Neural cell (in vitro differentiated cells): ENCODE results near the gene CALY. TPM values are rescaled to one million over a fixed set of nuclear protein-coding genes. Genes with fewer than 3 reads are reported as not detected.

Experiments used
- H2AFZ ChIP-seq: fragments of 200-600, 300-800 bp; sonication (generic), shearing (Covaris generic); 2 replicates; pipeline ENCODE4 v1.6.0; 2014; ENCODE audit warnings: low read depth, mild to moderate bottlenecking, antibody characterized with exemption, low read length, moderate library complexity
- H3F3A ChIP-seq: fragments of 200-600 bp; shearing (Covaris generic); 2 replicates; pipeline ENCODE4 v1.6.1; 2016; ENCODE audit warnings: mild to moderate bottlenecking, moderate library complexity, mixed read lengths, antibody characterized with exemption, low read length; ENCODE audit not compliant: insufficient read depth, poor library complexity, severe bottlenecking
- H3K27ac ChIP-seq: fragments of 200-600, 300-800 bp; sonication (generic), shearing (Covaris generic); 2 replicates; pipeline ENCODE4 v1.5.1; 2014; ENCODE audit warnings: mild to moderate bottlenecking, low read length, moderate library complexity
- H3K27me3 ChIP-seq: fragments of 300-800, 200-600 bp; sonication (generic), shearing (Covaris generic); 2 replicates; pipeline ENCODE4 v1.6.0; 2014; ENCODE audit warnings: mild to moderate bottlenecking, low read depth, low read length, moderate library complexity; ENCODE audit not compliant: insufficient read depth
- H3K36me3 ChIP-seq: fragments of 300-800, 200-600 bp; sonication (generic), shearing (Covaris generic); 2 replicates; pipeline ENCODE4 v1.5.1; 2014; ENCODE audit warnings: mild to moderate bottlenecking, antibody characterized with exemption, low read length, moderate library complexity; ENCODE audit not compliant: insufficient read depth
- H3K4me2 ChIP-seq: fragments of 300-800, 200-600 bp; sonication (generic), shearing (Covaris generic); 2 replicates; pipeline ENCODE4 v1.6.0; 2014; ENCODE audit warnings: mild to moderate bottlenecking, low read length
- H3K4me3 ChIP-seq: fragments of 300-800, 200-600 bp; sonication (generic), shearing (Covaris generic); 2 replicates; pipeline ENCODE4 v1.5.1; 2014; ENCODE audit warnings: mild to moderate bottlenecking, low read length, moderate library complexity
- H3K79me2 ChIP-seq: fragments of 200-600 bp; shearing (Covaris generic); replicated peaks from 2 replicates; pipeline ENCODE4 v1.6.0; 2014; ENCODE audit warnings: mild to moderate bottlenecking, low read length, moderate library complexity; ENCODE audit not compliant: insufficient read depth
- H3K9ac ChIP-seq: fragments of 300-800, 200-600 bp; sonication (generic), shearing (Covaris generic); 2 replicates; pipeline ENCODE4 v1.6.1; 2016; ENCODE audit warnings: mild to moderate bottlenecking, low read length, mixed read lengths
- H3K9me2 ChIP-seq: fragments of 200-600 bp; shearing (Covaris generic); 2 replicates; pipeline ENCODE4 v1.6.1; 2016; ENCODE audit warnings: mild to moderate bottlenecking, low read length, mixed read lengths; ENCODE audit not compliant: insufficient read depth
- H3K9me3 ChIP-seq: fragments of 200-600, 300-800 bp; sonication (generic), shearing (Covaris generic); 2 replicates; pipeline ENCODE4 v1.6.1; 2016; ENCODE audit warnings: mild to moderate bottlenecking, mixed run types, low read length, moderate library complexity, mixed read lengths
- H4K20me1 ChIP-seq: fragments of 200-600 bp; shearing (Covaris generic); 2 replicates; pipeline ENCODE4 v1.6.1; 2016; ENCODE audit warnings: mild to moderate bottlenecking, mixed run types; ENCODE audit not compliant: insufficient read depth
- EP300 ChIP-seq: fragments of 450-650 bp; conservative IDR thresholded peaks from 2 replicates; pipeline ENCODE4 v1.6.1; 2014; ENCODE audit warnings: antibody characterized with exemption, mild to moderate bottlenecking, moderate library complexity; ENCODE audit not compliant: poor library complexity, severe bottlenecking
- EZH2 ChIP-seq: fragments of 200-600, 300-800 bp; shearing (Covaris generic), sonication (generic); IDR thresholded peaks from 2 replicates; pipeline ENCODE4 v1.6.1; 2014; ENCODE audit warnings: antibody characterized with exemption, low read length, borderline replicate concordance, mild to moderate bottlenecking; ENCODE audit not compliant: insufficient read depth, poor library complexity, severe bottlenecking
- MXI1 ChIP-seq: fragments of 450-650 bp; conservative IDR thresholded peaks from 2 replicates; pipeline ENCODE4 v1.6.1; 2014; ENCODE audit warnings: antibody characterized with exemption, mild to moderate bottlenecking; ENCODE audit not compliant: poor library complexity, severe bottlenecking
- POLR2AphosphoS5 ChIP-seq: IDR thresholded peaks from 2 replicates; pipeline ENCODE4 v1.6.1; 2012
- RAD21 ChIP-seq: fragments of 450-650 bp; conservative IDR thresholded peaks from 2 replicates; pipeline ENCODE4 v1.6.1; 2014; ENCODE audit warnings: antibody characterized with exemption, mild to moderate bottlenecking, moderate library complexity
- REST ChIP-seq: IDR thresholded peaks from 2 replicates; pipeline ENCODE4 v1.6.1; 2012; ENCODE audit warnings: borderline replicate concordance
- SMC3 ChIP-seq: fragments of 450-650 bp; conservative IDR thresholded peaks from 2 replicates; pipeline ENCODE4 v1.6.1; 2014; ENCODE audit warnings: antibody characterized with exemption, mild to moderate bottlenecking, moderate library complexity; ENCODE audit not compliant: poor library complexity
- TAF1 ChIP-seq: IDR thresholded peaks from 2 replicates; pipeline ENCODE4 v1.6.1; 2012; ENCODE audit warnings: low read depth
- polyA plus RNA-seq: library from polyadenylated mRNA; depleted of rRNA; stranded (reverse); fragments of >200 nt; gene quantifications from 2 replicates; pipeline ENCODE4 v1.2.3, GENCODE V29; 2014
- TF ChIP-seq, protein P1 (sequence below): fragments of 450-650 bp; IDR thresholded peaks from 2 replicates; pipeline ENCODE4 v1.5.1; 2014; ENCODE audit warnings: antibody characterized with exemption, mild to moderate bottlenecking, moderate library complexity; ENCODE audit not compliant: poor library complexity, severe bottlenecking

The CALY gene
- polyA plus RNA-seq, 1 donor from 2014 or later, result 3.7 TPM

DNA sequence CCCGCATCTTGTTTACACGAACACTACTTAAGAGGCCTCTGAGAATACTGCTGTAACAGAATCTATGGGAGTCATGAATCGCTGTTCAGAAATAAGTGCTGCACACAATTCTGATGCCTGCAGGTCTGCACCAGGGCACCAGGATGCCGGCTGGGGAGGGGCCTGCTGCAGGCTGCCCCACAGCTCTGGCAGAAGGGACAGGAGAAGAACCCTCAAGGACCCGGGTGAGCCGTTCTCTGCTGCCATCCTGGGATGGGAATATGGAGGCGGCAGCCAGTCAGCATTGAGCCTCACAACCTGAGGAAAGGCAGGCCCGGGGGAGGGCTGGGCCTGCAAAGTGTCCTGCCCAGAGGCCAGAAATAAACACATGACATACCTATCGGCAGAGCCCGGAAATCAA lies 39.2 kb downstream of the CALY start:
- no peak overlapping the region for H2AFZ ChIP-seq
- no peaks in the 10 kb centered on the region for H3F3A ChIP-seq
- H3K27me3 ChIP-seq, result no peaks in the 10 kb centered on the region
- no peaks in the 10 kb centered on the region for H3K79me2 ChIP-seq
- no peaks in the 10 kb centered on the region for H4K20me1 ChIP-seq
- no peaks in the 10 kb centered on the region for H3K36me3 ChIP-seq
- no peak overlapping the region for H3K9ac ChIP-seq
- no peaks in the 10 kb centered on the region for H3K9me2 ChIP-seq
- H3K4me3 ChIP-seq, result no peak overlapping the region
- no peak overlapping the region for H3K4me2 ChIP-seq
- H3K9me3 ChIP-seq, result no peaks in the 10 kb centered on the region
- TF ChIP-seq EZH2 (no peak), REST (no peak), POLR2AphosphoS5 (no peak), MXI1 (no peak), EP300 (no peak), SMC3 (no peak), TAF1 (no peak), RAD21 (no peak)
- TF ChIP-seq, protein P1, sequence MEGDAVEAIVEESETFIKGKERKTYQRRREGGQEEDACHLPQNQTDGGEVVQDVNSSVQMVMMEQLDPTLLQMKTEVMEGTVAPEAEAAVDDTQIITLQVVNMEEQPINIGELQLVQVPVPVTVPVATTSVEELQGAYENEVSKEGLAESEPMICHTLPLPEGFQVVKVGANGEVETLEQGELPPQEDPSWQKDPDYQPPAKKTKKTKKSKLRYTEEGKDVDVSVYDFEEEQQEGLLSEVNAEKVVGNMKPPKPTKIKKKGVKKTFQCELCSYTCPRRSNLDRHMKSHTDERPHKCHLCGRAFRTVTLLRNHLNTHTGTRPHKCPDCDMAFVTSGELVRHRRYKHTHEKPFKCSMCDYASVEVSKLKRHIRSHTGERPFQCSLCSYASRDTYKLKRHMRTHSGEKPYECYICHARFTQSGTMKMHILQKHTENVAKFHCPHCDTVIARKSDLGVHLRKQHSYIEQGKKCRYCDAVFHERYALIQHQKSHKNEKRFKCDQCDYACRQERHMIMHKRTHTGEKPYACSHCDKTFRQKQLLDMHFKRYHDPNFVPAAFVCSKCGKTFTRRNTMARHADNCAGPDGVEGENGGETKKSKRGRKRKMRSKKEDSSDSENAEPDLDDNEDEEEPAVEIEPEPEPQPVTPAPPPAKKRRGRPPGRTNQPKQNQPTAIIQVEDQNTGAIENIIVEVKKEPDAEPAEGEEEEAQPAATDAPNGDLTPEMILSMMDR, result no peak
- no peak overlapping the region for H3K27ac ChIP-seq

- no peaks in the 10 kb centered on the region for H3K36me3 ChIP-seq
- no peak overlapping the region for H3K9ac ChIP-seq
- H3K4me3 ChIP-seq, result no peak overlapping the region
- no peak overlapping the region for H3K27ac ChIP-seq
- no peak overlapping the region for H2AFZ ChIP-seq
- no peak for TF ChIP-seq EZH2
- no peak for TF ChIP-seq RAD21
- TF ChIP-seq EP300, result no peak
- TF ChIP-seq TAF1, result no peak
- no peak for TF ChIP-seq SMC3
- TF ChIP-seq REST, result no peak
- no peak for TF ChIP-seq MXI1
- TF ChIP-seq, protein P1, result no peak
- no peak for TF ChIP-seq POLR2AphosphoS5
- no peaks in the 10 kb centered on the region for H3K9me3 ChIP-seq
- H4K20me1 ChIP-seq, result no peaks in the 10 kb centered on the region
- H3K9me2 ChIP-seq, result no peaks in the 10 kb centered on the region
- no peak overlapping the region for H3K4me2 ChIP-seq
- H3K27me3 ChIP-seq, result no peaks in the 10 kb centered on the region
- H3K79me2 ChIP-seq, result no peaks in the 10 kb centered on the region
- H3F3A ChIP-seq, result no peaks in the 10 kb centered on the region
Observed at GRCh38 chr10:133295426-133296320, 41.0 kb downstream of the CALY start.
